HG02610 (cell line): ENCODE data around the gene CDK17.

Experiments
- ATAC-seq: cut with Tn5 transposase; IDR thresholded peaks from one replicate; pipeline ENCODE4 v1.9.1; 2021; ENCODE audit warnings: mild to moderate bottlenecking, moderate library complexity; ENCODE audit not compliant: unreplicated experiment

Gene CDK17

DNA sequence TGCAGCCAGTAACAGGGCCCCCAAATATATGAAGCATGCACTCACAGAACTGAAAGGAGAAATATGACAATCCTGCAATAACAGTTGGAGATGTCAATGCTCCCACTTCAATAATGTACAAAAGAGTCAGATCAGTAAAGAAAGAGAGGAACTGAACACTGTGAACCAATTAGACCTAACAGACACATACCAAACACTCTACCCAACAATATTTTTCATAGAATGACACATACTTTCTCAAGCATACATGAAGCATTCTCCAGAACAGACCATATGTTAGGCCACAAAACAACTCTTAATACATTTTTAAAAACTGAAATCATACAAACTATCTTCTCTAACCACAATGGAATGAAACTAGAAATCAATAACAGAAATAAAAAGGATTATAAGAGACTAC is 125.9 kb downstream of the CDK17 start:
- ATAC-seq, result peak; percentile 71

DNA sequence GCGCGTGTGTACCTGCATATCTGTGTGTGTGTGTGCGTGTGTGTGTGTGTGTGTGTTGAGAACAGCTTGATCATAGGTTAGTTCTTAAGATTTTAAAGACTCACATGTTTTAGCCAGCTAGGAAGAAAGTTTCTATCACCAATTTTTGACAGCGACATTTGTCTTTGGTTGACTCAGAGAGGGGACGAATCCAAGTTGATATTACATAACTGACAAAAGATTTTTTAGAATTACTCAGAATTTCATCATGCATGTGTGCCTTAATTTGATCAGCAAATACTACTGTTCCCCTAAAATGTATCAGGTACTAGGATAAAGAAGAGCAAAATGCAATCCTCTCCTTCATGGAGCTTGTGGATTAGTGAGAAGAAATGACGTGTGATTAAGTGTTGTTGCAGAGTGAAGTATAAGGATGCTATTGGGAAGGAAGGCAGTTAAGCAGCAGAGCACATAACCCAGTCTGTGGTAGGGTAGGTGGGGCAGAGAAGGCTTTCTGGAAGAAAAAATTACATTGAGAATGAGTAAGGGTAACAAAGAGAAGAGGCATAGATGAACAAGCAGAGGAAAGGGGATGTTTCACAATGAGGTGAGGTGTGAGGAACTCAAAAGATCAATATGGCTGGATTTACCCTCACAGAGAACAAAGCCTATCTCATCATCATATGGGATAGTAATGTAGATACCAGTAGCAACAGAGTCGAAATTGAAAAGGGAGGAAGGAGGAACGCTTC is 128.6 kb downstream of the CDK17 start:
- ATAC-seq, result no peak

DNA sequence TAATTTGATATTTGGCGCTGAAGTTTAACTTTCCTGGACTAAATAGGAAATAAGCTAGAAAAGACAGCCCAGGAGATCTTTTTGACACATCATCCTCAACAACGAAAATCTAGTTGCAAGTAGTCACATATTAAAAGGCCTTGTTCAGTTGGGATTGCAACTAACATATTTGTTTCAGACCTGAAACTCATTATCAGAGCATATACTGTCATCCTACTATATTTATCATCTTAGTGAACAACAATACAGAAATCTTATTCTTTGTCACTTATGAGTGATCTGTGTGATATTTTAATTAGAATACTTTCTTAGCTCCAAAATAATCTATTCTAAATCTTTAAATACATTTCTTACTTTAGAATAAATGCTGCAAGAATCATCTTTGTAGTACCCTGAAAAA is 134.0 kb downstream of the CDK17 start:
- ATAC-seq, result no peak

DNA sequence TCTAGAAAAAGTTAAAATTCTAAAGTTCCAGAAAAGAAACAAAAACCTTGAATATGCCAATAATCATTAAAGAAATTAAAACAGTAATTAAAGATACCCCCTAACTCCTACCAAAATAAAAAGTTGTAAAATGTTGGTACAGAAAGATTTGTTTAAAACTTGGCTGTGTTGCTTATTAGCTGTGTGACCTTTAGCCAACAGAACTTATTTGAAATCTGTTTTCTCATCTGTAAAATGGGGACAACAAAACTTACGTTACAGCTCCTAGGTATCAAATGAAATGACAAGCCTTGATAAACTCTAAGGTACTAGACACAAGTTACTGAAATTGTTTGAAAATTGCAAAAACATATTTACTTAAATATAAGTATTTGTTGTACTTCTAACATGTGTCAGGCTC is 134.4 kb downstream of the CDK17 start:
- ATAC-seq, result no peak

DNA sequence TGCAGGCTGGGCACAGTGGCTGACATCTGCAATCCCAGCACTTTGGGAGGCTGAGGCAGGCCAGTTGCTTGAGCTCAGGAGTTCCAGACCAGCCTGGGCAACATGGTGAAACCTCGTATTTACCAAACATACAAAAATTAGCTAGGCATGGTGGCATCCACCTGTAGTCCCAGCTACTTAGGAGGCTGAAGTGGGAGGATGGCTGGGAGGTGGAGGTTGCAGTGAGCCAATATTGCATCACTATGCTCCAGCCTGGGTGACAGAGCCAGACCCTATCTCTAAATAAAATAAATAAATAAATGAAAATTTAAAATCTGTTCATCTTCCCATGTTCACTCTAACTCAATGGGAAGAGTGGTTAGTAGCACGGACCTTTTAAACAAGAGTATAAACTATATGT is 134.8 kb downstream of the CDK17 start:
- no peak for ATAC-seq

DNA sequence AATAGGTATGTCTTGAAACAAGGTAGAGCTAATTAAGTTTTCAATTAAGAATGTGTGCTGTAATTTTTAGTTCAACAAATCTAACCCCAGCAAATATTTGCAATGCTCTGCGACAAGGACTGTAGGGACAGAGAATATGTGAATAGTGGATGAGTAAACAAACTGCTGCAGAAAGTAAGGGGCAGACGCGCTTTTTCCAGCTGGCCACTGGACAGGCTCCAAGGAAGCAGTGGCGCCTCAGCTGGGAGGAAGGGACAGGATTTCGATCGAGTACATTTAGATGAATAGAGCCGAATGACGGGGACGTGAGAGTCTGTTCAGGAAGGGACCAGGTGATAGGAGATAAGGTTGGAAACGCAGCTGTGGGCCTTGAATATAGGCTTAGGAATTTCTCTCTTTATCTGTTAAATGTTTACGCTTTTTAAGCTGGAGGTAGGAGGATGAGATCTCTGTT is 136.8 kb downstream of the CDK17 start:
- ATAC-seq, result no peak

DNA sequence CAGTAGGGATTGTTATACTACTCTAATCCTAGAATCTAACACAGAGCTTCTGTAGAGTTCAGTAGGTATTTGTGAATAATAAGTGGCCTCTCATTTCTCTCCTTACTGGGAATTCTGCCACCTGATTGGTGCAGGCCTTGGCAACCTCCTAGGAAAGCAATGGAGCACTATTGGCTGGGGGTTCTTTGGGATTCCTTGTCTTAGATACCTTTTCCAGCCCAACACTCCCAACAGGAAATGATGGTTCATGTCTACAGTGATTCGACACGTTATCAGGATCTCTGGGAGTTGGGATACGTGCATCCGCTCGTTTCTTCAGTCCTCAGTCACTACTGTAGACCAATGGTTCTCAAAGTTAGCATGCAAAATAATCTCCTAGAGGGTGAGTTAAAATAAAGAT is 138.7 kb downstream of the CDK17 start:
- no peak for ATAC-seq

DNA sequence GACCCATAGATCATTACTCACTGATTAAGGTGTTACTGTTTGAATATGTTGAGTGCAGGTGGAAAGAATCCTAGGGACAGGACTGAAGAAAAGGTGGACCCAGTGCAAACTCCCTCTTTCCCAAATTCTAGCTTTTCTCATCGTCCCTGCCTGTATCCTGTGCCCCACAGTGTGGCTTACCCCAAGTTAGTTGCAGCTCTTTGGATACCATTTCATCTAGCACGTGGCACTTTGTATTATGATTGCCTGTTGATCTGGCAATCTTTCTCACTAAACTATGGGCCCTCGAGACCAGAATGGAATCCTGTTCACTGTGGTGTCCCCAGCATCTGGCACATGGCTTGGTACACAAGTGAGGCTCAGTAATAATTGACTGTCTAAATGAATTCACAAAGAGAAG is 139.6 kb downstream of the CDK17 start:
- no peak for ATAC-seq

DNA sequence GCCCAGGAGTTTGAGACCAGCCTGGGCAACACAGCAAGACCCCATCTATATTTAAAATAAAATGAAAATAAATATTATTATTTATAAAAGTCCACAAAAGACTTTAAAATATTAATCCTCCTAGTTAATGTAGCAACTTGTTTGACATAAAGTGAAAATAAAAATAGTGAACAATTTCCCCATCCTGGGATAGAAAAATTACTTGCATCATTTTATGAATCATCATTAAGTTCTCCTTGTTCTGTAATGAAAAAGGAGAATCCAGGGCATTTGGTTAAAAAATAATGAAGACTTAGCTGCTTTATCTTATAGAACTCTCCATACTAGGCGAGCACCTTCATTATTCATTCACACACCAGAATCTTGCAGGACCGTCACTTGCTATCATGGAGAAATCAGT is 140.0 kb downstream of the CDK17 start:
- no peak for ATAC-seq

DNA sequence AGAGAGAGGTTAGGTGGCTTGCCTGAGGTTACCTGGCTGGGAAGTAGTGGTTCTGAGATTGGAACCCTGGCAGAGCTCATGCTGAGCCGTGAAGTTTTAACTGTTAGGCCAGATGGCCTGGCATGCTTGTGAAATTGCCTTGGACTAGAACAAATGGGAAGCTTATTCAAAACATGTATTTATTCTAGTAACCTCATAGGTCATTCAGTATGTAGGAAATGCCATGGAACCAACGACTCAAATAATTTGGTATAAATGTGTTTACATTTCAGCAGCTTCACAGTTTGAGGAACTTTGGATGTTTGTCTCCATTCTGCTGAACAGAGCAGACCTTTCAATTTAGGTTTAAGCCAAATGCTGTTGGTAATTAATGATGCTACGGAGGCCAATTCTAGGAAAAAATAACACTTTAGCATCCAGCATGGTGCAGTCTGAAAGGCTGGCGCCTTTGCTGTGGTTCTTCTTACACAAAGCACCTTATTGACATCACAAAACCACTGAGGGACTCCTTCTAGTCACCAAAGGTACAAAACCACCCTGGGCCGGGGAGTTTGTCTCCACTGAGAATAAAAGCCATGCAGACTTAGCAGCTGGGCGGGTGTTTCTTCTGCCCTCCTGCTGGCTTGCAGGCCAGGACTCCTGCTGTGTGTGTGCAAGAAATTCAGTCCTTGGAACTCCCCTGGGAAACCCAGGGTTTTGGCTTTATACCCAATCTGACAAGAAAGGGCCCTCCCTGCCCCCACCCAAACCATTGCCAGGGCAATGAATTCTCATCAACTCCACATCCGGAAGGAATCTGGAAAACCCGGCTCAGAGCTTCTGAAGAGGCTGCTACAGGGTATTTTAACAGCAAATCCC is 141.9 kb downstream of the CDK17 start:
- no peak for ATAC-seq

DNA sequence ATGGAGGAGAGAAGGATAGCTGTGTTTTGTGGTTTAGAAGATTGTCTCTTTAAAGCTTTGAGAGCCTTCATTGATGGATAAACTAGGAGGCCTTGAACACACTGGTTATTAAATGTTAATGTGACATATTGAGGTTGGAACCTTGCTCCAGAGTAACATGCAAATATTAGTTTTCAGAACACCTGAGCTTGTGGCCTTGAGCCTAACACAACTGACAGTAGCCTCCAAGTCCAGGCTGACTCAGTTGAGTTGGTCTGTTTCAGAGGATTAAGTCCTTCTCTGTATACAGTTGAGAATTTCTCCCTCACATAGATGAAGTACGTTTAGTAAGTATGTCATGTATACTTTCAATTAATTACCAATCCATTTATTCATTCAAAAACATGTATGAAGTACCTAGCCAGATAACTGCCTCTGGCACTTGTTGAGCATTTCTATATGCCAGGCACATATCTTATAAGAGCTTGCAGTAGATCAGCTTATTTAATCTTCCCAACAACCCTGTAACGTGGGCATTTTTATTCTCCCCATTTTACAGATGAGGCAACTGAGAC is 142.6 kb downstream of the CDK17 start:
- no peak for ATAC-seq

DNA sequence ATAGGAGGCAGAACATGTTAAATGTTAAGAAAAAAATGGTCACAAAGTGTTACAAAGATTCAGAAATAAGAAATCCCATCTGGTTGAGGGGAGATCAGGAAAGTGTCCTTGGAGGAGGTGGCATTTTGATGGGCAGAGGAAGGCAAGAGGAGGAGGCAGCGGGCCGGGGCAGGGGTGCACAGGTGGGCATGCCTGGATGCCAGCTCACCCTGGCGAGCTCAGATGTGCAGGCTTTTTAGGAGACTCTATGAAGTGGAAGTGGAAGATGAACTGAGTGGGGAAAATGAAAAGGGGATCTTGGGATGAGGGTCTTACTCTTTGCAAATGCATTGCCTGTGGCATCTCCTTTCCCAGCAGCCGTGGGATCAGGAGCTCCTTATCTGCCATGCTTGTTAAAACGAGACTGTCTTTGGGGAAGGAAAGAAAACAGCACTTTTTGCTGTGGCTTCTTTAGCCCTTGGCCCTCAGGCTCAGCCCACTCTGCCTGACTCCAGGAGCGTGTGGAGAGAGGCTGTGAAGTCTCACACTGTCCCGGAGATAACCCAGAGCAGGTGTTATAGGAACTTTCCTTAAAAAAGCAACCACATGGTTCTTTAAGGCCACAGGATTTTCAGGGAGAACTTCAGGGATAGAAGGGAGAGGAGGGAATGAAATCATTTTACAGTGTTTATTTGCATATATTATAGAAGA is 143.4 kb downstream of the CDK17 start:
- ATAC-seq, result no peak

DNA sequence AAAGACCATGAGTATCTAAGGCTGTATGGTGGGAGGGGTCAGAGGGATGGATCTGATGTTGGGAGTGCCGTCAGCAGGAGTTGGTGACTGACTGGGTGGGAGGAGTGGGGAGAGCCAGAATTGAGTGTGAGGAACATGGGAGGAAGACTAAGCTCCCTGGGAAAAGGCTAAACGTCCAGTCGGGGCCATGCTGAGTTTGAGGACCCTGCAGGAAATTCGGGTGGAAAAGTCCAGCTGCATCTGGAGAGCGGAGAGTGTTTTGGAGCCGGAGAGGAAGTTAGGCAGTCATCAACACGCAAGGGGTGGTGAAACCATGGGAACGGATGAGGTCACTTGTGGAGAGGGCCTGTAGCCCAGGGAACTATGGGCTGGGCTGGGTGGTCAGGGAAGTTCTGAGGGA is 145.2 kb downstream of the CDK17 start:
- no peak for ATAC-seq

DNA sequence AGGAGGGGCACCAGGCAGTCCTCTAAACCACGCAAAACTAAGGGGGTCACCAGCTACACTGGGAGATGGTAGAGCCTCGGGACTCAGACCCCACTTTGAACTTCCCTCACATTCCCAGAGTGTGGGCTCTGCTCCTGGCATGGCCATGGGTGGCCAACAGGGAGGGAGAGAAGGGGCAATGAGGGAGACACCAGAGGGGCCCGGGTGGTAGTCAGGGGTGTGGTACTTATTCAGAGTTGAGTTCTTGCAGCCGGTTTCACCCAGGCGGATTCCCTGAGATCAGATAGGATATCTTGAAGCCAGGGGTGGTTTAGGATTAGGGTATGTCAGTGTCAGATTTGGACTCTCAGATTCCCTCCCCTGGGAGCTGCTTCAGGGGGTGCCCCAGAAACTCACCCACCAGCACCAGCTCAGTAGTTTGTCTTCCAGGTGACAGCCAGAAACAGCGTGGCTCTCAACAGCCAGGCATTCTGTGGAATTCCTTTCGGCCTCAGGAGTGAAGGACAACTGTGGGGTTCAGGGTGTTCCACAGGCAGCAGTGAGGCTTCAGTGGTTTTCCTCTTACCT is 150.0 kb downstream of the CDK17 start:
- ATAC-seq, result no peak

DNA sequence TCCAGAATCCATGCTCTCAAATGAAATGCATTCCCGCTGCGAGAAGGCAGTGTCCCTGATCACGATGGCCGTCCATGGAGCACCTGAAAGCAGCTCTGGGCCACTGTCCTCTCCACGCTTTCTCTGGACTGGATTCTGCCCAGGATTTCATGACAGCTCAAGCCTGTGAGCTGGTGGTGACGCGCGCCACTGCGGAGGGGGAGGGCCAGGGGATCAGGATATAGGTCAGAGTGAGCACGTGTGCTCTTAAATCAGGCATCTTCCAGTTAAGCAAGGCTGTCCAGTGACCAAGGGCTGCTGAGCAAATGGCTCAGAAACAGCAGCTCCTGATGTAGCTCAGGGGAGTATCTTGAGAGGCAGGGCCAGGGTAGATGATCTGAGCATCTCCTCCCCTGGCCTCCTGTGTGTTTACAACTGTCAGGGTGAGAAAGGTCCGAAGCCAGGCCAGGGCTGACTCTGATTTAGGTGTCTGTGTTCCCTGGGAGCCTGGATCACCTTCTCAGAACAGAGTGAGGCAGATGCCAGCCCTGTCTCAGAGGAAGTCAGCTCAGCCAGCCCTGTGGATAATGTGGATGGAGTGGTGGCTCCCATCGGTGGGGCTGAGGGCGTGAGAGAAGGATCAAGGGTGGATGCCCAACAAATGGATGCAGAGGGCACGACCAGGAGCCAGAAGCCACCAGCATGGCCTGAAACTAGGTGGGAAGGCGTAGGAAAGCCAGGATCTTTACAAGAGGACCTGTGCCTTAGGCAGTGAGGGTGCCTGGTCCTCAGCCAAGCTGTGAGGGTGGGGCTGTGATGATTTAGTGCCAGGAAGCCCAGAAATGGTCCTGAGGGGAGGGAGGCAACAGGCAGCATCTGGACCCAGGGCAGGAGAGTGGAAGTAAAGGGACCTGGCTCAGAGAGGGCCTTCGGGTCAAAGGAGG is 150.8 kb downstream of the CDK17 start:
- ATAC-seq, result no peak

DNA sequence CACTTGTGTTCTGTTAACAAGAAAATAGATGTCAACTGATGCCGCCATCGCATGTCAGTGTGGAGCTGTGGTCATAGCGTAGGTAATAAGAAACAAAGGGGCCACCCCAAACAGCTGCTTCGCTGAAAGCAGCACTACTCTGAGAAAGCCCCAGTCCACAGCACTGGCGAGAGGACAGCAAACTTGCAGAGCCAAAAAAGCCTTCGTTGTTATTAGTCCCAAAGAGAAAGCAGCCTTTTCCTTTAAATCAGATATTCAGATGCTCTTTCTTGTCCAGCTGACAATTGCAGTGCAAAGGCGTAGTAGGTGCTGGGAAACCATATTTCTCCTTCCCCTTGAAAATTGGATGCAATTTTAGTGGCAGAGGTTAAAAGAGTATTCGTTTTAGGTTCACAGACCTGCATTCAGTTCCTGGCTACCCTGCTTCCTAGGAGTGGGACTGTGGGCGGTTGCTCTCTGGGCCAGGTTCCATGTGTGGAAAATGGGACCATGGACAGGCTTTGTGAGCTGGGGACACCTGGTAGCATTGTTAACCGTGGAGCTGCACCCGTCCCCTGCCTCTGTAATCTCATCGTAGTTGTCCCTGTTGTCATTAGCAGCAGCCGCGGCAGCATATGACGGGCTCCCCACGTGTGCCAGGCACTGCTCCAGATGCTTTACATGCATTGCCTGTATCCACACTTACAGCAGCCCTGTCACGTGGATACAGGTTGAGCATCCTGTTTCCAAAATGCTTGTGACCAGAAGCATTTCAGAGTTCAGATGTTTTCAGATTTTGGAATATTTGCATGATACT is 151.9 kb downstream of the CDK17 start:
- ATAC-seq, result no peak

DNA sequence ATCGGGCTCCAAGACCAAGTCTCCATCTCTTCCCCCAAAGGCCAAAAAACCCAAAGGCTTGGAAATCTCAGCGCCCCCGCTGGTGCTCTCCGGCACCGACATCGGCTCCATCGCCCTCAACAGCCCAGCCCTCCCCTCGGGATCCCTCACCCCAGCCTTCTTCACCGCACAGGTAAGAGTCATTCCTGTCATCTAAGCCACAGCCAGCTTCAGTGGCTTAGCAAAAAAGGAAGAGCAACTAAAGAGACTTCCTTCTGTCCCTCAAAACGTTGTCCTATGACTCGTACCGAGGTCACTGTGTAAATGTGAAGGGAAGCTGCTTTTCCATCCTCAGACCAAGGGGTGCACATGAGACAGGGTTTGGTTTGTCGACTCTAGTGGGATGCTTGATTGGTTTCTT is 152.7 kb downstream of the CDK17 start:
- ATAC-seq, result no peak

DNA sequence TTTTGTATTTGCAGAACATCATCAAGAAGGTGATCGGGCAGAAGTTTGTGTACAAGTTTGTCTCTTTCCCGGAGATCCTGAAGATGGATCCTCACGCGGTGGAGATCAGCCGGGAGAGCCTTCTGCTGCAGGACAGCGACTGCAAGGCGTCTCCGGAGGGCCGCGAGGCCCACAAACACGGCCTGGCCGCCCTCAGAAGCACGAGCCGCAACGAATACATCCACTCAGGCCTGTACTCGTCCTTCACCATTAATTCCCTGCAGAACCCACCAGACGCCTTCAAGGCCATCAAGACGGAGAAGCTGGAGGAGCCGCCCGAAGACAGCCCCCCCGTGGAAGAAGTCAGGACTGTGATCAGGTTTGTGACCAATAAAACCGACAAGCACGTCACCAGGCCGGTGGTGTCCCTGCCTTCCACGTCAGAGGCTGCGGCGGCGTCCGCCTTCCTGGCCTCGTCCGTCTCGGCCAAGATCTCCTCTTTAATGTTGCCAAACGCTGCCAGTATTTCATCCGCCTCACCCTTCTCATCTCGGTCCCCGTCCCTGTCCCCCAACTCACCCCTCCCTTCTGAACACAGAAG is 153.2 kb downstream of the CDK17 start:
- no peak for ATAC-seq

DNA sequence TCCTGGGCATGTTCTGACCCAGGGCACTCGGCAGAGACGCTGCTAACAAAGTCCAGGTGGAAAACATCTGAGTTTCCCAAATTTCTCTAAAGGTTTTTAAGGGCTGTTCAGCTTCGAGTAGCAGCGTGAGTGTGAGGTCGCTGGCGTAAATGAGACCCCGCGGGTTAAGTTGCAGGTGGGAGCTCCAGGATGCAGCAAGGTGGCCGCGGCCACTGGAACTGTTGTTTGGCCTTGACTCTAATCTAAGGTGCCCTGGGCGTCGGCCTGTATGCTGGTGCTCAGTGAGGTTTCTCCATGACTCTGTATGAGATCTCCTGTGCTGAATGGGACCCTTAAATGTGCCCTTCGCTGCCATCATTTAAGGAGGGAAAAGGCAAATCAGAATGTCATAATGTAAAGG is 155.4 kb downstream of the CDK17 start:
- ATAC-seq, result no peak
